ENCODE data around the gene PTH1R.

DNA sequence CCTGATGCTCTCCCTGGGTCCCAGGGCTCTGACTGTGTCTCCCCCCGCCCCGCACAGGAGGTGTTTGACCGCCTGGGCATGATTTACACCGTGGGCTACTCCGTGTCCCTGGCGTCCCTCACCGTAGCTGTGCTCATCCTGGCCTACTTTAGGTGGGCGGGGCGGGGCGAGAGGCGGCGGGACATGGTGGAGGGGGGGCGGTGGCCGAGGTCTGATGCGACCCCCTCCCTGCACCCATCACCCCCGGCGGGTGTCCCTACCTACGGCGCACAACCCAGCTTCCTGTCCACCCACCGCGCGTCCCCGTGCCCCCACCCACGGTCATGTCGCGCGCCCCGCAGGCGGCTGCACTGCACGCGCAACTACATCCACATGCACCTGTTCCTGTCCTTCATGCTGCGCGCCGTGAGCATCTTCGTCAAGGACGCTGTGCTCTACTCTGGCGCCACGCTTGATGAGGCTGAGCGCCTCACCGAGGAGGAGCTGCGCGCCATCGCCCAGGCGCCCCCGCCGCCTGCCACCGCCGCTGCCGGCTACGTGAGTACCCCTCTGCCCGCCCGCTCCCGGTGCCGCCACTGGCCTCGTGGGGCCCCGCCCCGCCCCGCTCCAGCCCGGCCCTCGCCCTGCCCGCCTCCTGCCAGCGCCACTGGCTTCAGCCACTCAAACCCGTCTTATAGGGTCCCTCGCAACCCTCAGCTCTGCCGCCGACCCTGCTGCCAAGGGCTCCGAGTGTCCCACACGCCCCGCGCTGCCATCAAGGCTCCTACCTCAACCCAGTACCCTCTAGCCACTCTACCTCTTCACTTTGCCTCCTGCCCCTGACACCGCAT lies 21.0 kb downstream of the PTH1R start:
- TF ChIP-seq POLR2A (IDR thresholded peaks at IDR 0.05; ENCODE audit: low read depth), result no peak
- no peak for TF ChIP-seq CTCF (IDR thresholded peaks at IDR 0.05)
- no peak for TF ChIP-seq POLR2AphosphoS5 (IDR thresholded peaks at IDR 0.05)
- no peak for TF ChIP-seq EP300 (IDR thresholded peaks at IDR 0.05)

Measured in esophagus muscularis mucosa (tissue), 4 donors.